NCI-H1436 treated with DMSO at 0.1 percent for 48 hours (cell line): ENCODE data around the gene CLDN22.

ENCODE experiments used
- DNase-seq: peaks from one replicate; lab custom pipeline; 2025; lab: John Stamatoyannopoulos, UW

CLDN22 gene

DNA sequence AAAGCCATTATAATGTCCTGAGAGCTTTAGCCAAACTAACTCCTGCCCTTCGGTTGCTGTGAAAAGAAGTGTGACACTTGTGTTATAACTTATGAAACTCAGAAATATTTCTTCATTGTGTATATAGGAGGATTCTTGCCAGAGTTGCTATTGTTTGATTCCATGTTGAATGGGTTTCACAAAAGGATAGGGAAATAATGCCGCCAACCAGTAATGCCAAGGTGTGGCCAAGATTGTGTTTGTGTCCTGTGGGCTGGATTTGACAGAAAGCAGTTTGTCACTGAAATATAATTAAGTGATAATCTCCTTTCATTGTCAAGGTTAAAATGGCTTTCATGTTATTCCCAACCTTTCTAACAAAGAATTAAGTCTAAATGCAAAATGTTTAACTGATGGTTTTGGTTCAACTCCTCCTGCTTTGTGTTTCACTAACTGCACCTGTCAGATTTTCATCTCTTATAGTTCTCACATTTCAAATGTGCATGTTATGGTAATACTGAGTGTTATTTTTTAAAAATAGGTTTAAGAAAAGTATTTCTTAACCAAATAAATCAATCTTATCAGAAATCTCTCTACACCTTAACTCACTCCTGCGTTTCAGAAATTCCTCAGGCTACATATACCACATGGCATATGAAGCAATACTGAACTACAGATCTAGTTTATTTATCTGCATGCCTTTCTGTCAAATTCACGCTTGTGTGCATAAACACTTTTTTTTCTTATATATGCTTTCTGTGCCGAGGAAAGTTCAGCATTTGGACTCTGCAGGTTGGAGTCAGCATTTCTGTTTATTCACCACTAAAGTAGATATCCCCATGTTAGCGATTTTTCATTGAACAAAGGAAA is at the start of gene CLDN22:
CLDN22 (minus strand) TSS at position 66 of the 849 bp plus-strand sequence; CDS start at position 8, 58 bp downstream.
- no peak for DNase-seq

DNA sequence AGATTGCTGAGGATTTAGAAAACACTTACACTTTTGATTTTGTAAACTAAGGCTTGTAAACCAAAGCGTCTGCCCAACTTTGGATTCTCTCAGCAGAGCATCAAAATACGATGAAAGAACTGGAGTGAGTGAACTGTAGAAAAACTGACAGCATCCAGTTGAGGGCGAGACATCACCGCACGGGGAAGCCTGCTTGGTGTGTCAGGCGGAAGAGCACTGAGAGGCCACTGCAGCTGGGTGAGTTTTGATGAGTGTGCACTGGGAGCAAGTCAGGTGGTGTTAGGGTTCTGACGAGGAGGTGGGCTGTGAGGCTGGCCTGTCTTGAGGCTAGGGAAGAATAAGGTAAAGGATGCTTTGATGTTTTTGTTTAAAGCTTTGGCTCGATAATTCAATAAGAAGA is 49.0 kb upstream of the CLDN22 start:
- no peak for DNase-seq

GRCh38 chr4:183366206-183366835 is 46.2 kb upstream of the CLDN22 start:
- no peak for DNase-seq

GRCh38 chr4:183364025-183364424 is 43.9 kb upstream of the CLDN22 start:
- no peak for DNase-seq

- no peak for DNase-seq
These were observed 43.0 kb upstream of the CLDN22 start for GRCh38 chr4:183362916-183363542.

GRCh38 chr4:183362036-183362435 is 42.0 kb upstream of the CLDN22 start:
- no peak for DNase-seq

DNA sequence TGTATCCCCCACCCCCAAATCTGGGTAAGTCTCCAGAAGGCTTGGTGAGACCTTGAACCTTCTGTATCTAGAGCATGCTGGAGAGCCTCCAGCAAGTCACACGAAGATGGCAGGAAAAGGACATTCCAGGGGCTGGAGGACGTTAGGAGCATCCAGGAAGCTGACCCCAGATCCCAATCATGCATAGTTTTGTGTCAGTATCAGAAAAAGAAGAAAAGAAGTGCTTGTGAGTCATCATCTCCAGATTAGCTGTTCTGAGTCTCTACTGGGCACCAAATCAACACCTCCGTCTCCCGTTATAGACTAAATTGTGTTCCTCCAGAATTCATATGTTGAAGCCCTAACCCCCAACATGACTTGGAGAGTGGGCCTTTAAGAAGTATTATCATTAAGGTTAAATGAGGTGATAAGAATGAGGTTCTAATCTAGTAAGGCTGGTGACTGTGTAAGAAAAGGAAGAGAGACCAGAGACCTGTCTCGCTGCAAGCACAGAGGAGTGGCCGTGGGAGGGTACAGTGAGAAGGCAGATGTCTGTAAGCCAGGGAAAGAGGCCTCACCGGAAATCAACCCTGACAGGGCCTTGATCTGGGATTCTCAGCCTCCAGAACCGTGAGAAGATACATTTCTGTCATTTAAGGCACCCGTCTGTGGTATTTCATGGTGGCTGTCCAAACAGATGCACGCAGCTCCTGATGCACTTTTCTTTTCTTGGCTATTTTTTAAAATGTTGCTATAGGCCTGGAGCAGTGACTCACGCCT is 40.3 kb upstream of the CLDN22 start:
- no peak for DNase-seq

DNA sequence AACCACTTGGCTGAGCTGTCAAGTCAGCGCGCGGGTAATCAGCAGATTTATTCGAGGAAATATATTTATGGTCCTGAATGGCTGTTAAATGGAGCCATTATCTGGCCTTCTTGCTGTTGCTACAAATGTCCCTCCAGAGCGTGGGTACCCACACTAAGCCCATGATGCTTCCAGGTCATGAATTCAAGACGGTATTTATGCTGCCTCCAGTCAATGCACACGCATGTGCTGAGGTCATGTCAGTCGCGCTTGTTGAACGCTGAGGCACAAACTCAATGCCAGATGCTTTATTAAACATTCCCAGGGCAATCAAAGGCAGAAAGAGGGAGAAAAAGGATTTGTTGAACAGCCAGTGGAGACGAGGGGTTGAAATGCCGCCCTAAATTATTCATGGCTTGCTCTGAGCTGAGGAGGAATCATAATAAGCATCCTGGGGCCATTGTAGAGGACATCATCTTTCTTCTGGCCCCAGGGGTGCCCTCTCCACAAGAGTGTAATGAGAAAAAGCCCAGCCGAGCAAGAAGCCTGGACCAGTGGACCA is 38.2 kb upstream of the CLDN22 start:
- DNase-seq, result no peak

DNA sequence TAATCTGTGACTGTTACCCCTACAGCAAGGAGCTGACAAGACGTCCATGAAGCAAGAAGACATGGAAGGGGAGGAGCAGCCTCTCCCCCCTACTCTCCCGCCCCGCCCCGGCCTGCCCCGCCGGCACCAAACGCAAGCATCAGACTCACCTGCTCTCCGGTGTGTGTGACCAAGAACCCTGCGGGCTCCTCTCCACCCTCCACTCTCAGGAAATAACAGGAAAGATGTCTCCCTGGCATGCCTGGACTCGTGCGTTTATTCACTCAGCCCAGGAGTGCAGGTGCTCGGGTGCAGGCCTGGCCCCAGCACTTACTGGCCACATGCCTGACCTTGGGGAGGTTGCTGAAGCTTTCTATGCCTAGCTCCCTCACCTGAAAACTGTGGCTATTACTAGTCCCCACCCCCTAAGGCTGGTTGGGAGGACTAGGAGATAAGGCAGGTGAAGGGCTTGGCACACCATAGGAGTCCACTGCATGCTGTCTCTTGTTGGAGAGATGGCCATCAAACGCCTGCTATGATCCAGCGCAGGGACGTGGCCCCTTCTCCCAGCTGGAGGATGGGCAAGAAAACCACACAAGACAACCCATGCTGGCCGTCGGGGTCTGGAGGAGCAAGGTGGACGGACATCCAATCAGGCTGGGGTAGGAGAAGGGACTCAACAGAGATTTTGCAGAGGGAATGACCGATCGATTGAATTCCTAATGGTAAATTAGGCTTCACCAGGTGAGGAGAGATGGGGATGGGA is 37.0 kb upstream of the CLDN22 start:
- DNase-seq, result no peak

- no peak for DNase-seq
These were observed 36.2 kb upstream of the CLDN22 start for GRCh38 chr4:183356173-183356830.

DNA sequence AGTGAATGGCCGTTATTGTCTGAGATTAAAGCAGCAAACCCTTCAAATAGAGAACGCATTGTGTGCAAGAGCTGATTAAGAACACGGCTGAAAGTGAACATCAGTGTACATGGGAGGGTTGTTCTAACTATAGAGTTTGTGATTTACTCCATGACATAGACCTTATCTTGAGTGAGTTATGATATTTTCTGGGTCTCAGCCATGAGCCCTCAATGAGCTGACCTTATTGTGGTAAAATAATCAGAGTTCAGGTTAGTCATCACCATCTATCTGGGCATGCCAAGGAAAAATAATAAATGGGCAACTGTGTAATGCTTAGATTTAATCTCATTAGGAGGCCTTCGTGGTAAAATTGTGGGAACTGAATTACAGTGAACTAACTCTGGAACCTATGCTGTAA is 35.3 kb upstream of the CLDN22 start:
- no peak for DNase-seq

DNA sequence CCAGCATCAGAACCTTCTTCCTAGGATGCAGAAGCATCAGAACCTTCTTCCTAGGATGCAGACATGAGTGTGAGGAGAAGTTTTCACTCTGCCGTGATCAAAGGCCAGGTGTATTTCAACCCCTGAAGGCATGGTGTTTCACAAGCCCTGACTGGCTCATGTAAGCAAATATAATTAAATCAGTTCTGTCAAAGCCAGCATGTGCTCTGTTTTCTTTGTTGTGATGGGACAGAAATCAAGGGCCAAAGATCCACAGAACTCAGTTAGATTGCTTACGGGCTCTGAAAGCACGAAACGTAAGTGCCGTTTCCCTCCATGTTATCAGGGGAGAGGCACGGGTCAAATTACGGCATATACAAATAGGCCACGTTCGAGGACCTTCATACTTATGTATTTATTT is 34.1 kb upstream of the CLDN22 start:
- no peak for DNase-seq

- no peak for DNase-seq
These were observed 33.5 kb upstream of the CLDN22 start for GRCh38 chr4:183353557-183353956.

DNA sequence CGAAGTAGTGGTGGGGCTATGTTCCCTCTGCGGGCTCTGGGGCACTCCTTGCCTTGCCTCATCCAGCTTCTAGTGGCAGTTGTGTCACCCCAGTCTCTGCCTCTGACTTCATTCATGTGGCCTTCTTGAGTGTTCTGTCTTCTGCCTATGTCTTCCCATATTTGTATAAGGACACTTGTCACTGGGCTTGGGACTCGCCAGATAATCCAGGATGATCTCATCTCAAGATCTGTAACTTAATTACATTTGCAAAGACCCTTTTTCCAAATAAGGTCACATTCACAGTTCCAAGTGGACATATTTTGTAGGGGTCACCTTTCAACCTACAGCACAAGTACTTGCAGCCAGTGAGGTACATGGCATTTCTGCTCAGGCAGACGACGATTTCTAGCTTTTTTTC is 32.5 kb upstream of the CLDN22 start:
- DNase-seq, result no peak

GRCh38 chr4:183350317-183351071 is 30.4 kb upstream of the CLDN22 start:
- no peak for DNase-seq

- no peak for DNase-seq
These were observed 29.6 kb upstream of the CLDN22 start for GRCh38 chr4:183349673-183350072.

- no peak for DNase-seq
These were observed 28.9 kb upstream of the CLDN22 start for GRCh38 chr4:183348706-183349659.

- no peak for DNase-seq
These were observed 28.1 kb upstream of the CLDN22 start for GRCh38 chr4:183348136-183348535.

DNA sequence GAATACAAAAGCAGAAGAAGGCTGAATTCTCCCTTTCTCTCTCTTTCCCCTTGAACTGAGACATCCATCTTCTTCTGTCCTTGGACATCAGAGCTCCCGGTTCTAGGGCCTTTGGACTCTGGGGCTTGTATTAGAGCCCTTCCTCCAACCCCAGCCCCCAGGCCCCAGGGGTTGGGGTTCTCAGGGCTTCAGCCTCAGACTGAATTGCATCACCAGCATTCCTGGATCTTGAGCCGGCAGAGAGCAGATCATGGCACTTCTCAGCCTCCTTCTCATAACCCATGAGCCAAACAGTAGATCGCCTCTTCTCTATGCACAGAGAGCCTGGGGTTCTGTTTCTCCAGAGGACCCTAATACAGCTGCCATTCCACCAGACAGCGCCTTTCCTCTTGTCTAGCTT is 27.5 kb upstream of the CLDN22 start:
- DNase-seq, result no peak
